NCI-H1417 (cell line): Measurements from ENCODE around the gene ZNF556.
A peak's percentile ranks its signal among the peaks of the same experiment; 100 is the strongest.
"Not testable (repeated sequence)": the region's sequence is repeated elsewhere in the genome, so short reads cannot be mapped to it uniquely, and the experiment has no call there.

ENCODE experiments used
- DNase-seq, 3 experiments: peaks; one replicate each; lab custom pipeline; 2025; lab: John Stamatoyannopoulos, UW

ZNF556 gene

DNA sequence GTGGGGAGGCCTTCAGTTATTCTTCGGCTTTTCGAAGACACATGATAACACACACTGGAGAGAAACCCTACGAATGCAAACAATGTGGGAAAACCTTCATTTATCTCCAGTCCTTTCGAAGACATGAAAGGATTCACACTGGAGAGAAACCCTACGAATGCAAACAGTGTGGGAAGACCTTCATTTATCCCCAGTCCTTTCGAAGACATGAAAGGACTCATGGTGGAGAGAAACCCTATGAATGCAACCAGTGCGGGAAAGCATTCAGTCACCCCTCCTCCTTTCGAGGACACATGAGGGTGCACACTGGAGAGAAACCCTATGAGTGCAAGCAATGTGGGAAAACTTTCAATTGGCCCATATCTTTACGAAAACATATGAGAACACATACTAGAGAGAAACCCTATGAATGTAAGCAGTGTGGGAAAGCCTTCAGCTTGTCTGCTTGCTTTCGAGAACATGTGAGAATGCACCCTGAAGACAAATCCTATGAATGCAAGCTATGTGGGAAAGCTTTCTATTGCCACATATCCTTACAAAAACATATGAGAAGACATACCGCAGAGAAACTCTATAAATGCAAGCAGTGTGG, 14.0 kb upstream of the ZNF556 start:
- DNase-seq, result no peak

DNA sequence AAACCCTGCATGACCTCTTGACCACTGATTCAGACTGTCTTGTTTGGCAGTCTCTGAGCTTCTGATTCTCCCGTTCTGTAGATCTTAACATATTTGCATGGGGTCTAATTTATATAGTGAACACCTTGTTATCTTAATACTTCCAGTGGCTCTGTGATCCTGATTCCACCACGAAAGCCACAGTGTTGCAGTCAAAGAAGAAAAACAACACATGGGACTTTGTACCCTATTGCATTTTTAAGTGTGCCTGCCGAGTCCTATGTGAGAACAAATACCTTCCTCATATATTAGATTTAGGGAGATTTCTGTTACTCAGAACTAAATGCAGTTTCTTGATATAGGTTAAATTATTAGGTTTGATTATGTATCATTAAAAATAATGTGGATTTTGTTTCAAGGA, 12.3 kb upstream of the ZNF556 start:
- DNase-seq, result no peak

- no peak for DNase-seq
Observed at GRCh38 chr19:2856457-2857050, 10.6 kb upstream of the ZNF556 start.

GRCh38 chr19:2858864-2859263, 8.3 kb upstream of the ZNF556 start:
- no peak for DNase-seq

- DNase-seq, result no peak
Observed at GRCh38 chr19:2863816-2864215, 3.3 kb upstream of the ZNF556 start.

DNA sequence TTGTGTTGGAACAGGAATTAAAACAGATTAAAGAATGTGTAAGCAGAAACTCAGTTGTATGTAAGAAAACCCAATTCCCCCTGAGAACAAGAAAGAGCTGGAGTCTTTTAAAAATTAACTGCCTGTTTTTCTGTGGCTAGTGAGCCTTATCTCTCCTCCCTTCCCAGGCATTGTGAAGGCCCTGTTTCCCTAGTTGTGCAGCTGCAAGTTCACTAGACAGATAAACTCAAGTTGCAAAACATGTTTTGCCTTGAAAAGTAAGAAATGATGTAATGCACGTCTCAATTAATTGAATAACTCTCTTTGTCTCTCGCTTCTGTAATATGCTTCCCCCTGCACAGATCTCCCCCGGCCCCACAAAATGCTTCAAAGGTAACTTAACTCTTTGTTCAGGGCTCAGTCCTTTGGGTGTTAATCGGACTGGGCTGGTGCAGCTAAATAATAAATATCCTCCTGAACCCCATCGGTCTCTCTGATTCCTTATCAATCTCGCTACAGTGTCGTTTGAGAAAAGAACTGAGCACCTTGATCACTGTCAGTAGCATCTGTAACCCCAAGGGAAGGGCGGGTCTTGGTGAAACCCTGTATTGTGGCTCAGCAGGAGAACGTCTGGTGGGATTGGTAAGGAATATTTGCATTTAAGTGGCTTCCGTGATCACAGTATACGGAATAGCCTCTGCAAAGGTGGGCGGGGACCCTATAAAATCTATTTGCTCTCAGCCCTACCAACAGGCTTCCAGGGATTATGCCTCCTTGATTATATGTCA, 1.6 kb upstream of the ZNF556 start:
- no peak for DNase-seq

DNA sequence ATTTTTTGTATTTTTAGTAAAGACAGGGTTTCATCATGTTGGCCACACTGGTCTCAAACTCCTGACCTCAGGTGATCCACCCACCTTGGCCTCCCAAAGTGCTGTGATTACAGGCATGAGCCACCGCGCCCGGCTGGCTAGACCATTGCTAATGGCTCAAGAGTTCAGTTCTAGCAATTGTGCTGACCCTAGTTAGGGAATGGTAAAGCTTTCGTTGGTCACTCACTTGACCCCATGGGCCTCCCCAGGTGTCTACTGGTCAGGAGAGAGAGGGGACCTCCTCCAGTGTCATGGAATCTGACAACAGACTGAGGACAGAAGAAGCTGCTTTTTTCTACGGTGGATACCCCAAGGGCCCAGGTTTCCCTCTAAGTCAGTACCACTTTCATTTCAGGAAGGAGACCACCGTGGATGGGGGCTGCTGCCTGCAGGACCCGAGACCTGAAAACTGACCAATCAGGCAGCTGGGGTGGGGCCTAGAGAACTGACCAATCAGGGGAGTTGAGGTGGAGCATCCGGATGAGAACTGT, 575 bp upstream of the ZNF556 start:
- DNase-seq, result no peak

GRCh38 chr19:2869618-2870017, 2.5 kb downstream of the ZNF556 start:
- DNase-seq, result no peak

DNA sequence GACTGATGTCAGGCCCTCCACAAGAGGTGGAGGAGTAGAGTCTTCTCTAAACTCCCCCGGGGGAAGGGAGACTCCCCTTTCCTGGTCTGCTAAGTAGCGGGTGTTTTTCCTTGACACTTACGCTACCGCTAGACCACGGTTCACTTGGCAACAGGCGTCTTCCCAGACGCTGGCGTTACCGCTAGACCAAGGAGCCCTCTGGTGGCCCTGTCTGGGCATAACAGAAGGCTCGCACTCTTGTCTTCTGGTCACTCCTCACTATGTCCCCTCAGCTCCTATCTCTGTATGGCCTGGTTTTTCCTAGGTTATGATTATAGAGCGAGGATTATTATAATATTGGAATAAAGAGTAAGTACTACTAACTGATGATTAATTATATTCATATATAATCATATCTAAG, 5.0 kb downstream of the ZNF556 start:
- DNase-seq, result peak in 1 of 3 experiments; percentile 21

DNA sequence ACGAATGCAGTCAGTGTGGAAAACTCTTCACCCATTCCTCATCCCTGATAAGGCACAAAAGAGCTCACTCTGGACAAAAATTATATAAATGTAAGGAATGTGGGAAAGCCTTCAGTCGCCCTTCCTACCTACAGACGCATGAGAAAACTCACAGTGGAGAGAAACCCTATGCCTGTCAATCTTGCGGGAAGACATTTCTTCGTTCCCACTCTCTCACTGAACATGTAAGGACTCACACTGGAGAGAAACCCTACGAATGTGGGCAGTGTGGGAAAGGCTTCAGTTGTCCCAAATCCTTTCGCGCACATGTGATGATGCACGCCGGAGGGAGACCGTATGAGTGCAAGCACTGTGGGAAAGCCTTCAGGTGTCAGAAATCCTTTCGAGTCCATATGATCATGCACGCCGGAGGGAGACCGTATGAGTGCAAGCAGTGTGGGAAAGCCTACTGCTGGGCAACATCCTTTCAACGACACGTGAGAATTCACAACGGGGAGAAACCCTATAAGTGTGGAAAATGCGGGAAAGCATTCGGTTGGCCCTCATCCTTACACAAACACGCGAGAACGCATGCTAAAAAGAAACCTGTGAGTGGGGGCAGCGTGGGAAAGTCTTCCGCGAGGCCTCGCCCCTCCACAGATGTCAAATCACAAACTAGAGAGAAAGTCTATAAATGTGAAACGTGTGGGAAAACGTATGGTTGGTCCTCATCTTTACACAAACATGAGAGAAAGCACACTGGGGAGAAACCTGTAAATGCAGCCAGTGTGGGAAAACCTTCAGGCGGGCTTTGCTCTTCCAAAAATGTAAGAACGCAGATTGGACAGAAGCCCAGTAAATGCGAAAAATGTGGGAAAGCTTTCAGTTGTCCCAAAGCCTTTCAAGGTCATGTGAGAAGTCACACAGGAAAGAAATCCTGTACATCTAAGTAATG, 10.5 kb downstream of the ZNF556 start:
- no peak for DNase-seq

DNA sequence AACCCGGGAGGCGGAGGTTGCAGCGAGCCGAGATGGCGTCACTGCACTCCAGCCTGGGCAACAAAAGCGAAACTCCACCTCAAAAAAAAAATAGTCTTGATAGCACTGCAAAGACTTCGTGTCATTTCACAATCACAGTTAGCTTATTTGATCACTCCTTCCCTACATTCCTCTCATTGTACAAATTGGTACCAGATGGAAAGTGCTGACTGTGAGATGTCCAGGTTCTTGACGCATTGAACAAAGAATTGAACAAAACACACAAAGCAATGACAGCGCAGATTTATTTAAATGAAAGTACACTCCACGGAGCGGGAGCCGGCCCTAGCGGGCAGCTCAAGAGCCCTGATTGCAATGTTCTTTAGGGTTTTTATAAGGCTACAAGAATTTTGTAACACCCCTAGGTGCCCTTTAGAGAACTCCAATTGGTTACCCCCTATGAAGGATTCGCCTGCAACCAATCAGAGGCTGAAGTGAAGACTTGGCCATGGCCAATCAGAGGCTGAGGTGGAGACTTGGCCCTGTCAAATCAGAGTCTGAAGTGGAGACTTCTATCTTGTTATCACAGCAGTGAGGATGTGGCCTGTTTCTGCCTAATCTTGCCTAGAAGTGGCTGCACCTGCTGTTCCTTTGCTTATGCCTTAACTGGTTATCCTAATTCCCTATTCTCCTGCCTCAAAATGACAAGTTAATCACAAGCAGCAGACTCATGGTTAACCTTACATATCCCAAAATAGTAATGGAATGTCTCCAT, 16.7 kb downstream of the ZNF556 start:
- no peak for DNase-seq

DNA sequence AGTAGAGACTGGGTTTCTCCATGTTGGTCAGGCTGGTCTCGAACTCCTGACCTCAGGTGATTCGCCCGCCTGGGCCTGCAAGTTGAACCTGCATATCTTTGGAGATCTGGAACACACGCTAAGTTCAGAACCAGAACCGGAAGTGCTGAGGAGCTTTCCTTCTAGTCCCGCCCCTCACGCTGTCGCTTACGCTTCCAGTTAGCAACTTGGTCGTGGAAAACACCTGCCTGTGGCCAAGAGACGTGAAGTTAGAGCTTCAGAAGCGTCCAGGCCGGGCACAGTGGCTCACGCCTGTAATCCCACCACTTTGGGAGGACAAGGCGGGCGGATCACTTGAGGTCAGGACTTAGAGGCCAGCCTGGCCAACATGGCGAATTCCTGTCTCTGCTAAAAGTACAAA, 18.6 kb downstream of the ZNF556 start:
- no peak for DNase-seq

GRCh38 chr19:2887391-2887914, 20.3 kb downstream of the ZNF556 start:
- DNase-seq, result peak; percentile 69 to 92 (median 79)

GRCh38 chr19:2888731-2889224, 21.6 kb downstream of the ZNF556 start:
- DNase-seq, result peak in 2 of 3 experiments; percentile 30 to 61

DNA sequence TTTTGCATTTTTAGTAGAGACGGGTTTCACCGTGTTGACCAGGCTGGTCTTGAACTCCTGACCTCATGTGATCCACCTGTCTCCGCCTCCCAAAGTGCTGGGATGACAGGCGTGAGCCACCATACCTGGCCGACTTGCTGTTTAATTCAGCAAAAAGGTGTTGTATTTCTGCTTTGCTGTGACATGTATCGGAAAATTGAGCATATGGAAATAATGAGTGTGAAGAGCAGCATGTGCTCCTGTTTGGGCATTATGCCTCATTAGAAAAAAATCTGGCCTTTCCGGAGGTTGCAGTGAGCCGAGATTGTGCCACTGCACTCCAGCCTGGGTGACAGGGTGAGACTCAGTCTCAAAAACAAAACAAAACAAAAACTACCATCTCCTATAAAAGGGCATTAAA, 23.4 kb downstream of the ZNF556 start:
- not testable (repeated sequence) for DNase-seq

GRCh38 chr19:2896694-2897093, 29.6 kb downstream of the ZNF556 start:
- no peak for DNase-seq

DNA sequence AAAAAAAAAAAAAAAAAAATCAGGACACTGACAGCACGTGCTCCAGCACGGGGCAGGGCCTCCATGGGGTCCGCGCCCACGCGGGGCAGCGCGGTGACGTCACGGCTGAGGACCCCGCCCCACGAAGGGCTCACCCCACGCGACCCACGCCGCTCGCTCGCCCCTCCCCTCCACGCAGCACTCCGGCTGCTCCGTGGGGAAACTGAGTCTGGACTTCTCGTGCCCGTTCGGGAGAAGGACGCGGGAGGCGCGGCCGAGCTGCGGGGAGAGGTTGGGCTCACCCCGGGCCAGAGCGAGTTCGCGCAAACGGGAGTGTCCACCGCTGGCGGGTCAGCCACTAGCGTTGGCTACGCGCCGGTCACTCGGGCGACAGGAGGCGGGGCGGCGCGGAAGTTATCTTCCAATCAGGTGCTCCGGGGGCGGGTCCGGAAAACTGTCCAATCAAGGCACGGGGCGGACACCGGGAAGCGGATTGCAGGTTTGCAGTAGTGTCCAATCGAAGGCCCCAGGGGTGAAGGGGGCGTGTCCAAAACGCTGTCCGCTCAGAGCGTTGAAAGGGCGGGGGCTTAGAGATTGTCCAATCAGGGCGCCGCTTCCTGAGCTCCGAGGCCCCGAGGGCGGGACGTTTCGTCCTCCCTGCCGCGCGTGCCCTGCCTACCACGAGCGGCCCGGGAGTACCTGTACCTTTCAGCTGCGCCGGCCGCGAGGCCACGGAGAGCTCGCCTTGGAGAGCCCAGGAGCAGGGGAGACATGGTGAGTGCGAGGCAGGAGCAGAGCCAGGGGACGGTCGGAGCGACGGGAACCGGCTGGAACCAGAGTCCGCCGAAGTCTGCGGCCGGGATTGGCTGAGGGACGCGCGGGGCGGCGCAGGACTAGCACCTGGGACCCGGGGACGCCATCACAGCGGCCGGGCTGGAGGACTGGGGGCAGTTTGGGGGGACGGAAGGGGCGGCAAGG, 33.4 kb downstream of the ZNF556 start, which contains the start of gene ZNF57:
Gene ZNF57 (plus strand): TSS at position 633 of the 957 bp plus-strand sequence. CDS start 118 bp downstream, at position 751.
- DNase-seq, result peak; percentile 99 to 100 (median 100)

DNA sequence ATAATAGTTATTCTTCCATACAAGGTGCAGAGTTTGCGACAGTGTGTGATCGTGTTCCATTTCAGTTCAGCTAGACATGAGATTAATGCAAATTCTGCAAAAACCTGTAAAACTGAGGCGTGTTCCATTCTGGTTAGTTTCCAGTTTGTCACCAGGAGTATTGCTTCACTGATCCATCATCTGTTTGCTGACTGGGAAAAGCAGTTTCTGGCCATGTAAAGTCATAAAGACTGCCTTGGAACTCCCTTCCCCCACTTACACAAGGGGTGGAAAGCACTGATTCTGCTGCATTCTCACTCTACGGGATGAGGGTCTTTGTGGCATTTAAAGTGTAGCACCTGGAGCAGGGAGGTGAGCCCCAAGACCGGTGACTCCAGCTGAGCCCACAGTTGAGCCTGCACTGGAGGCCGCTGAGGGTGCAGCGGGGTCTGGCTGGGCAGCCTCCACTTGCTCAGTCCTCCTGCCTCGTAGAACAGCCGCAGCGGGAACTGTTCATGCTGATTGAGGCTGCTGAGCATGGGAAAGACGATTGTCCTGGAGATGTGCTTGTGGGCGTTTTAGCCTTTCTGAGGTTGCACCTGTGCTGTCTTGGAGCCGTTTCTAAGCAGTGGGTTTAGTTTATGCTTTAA, 35.6 kb downstream of the ZNF556 start:
- DNase-seq, result no peak

DNA sequence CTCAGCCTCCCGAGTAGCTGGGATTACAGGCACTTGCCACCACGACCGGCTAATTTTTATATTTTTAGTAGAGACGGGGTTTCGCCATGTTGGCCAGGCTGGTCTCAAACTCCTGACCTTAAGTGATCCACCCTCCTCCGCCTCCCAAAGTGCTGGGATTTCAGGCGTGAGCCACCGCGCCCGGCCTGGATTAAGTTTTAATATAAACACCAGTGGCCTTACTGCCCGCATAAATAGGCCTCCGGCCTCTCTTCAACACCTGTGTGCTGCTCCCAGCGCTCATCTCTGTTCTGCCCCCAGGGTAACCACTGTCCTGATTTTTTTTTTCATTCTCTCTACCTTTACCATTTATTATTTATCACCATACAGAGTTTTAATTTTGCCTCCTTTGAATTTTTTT, 36.2 kb downstream of the ZNF556 start:
- DNase-seq, result not testable (repeated sequence)
